ENCODE data around the gene WDFY3. TPM values are rescaled to one million over a fixed set of nuclear protein-coding genes. Genes with fewer than 3 reads are reported as not detected.

WDFY3 gene
- total RNA-seq, 4 donors from 2014 or later = 73.2 to 98.4 (median 90.2) TPM

DNA sequence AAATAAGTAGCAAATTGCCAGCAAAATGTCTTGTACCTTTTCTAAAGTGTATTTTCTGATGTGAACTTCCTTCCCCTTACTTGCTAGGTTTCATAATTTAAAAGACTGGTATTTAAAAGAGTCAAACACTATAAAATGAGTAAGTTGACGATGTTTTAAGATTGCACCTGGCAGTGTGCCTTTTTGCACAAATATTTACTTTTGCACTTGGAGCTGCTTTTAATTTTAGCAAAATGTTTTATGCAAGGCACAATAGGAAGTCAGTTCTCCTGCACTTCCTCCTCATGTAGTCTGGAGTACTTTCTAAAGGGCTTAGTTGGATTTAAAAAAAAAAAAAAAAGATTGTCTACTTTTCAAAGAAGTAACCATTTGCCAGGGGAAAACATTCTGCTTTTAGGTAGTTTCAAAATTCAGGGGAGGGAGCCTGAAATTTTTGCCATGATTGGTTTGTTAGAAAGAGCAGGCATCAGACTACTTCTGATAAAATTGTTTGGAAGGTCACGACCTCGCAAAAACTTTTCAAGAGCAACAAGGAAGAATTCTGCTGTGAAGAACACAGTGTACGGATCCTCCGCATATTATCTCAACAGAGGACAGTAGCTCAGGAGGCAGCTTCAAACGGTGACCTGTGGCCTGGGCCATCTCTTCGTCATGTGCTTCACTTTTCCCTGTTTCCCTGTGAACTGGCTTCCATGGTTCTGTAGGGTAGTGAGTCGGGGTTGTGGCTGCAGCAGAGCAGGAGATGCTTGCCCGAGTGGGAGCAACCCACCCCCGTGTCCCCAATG is 317.4 kb downstream of the WDFY3 start:
- no peak for DNase-seq (ENCODE audit: low spot score in 2 of 2)
- no peak for TF ChIP-seq CTCF (IDR thresholded peaks at IDR 0.05)
- no peak for TF ChIP-seq POLR2A (IDR thresholded peaks at IDR 0.05)

DNA sequence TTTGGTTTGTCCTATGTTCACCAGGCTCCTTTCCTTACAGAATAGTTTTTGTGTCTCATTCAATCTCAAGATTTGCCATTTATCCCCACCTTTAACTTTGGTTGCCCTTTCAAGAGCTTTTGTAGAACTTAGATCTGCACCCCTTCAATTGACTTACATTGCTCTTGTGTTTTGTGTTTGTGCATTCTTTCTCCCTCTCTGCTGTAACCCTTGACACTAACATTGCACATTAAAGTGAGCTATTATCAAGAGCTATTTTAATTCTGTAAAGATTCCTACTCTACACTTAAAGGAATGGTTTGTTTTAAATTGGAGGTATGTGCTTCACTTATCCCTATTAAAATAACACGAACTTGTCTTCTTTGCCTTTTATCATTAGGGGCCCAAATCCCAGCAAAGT is 318.3 kb downstream of the WDFY3 start:
- intact Hi-C loops (cut with DNase I; ENCODE audit: low total_unique reads) = no loop called here
- H3K4me3 ChIP-seq (ENCODE audit: low read depth, poor library complexity, severe bottlenecking) = no peak overlapping the region
- 84 to 86% methylated on average over 1 of the region's 1 CpG for WGBS, 2 donors
- TF ChIP-seq POLR2A (IDR thresholded peaks at IDR 0.05) = no peak
- TF ChIP-seq CTCF (IDR thresholded peaks at IDR 0.05) = no peak
- DNase-seq (ENCODE audit: low spot score in 2 of 2) = no peak

More for the DNA sequence above, 317.4 kb downstream of the WDFY3 start:
- no peak overlapping the region for H3K4me3 ChIP-seq (ENCODE audit: low read depth, poor library complexity, severe bottlenecking)
- 86 to 87% methylated on average over 10 of the region's 10 CpGs for WGBS, 2 donors
- intact Hi-C loops (cut with DNase I; ENCODE audit: low total_unique reads) = no loop called here

DNA sequence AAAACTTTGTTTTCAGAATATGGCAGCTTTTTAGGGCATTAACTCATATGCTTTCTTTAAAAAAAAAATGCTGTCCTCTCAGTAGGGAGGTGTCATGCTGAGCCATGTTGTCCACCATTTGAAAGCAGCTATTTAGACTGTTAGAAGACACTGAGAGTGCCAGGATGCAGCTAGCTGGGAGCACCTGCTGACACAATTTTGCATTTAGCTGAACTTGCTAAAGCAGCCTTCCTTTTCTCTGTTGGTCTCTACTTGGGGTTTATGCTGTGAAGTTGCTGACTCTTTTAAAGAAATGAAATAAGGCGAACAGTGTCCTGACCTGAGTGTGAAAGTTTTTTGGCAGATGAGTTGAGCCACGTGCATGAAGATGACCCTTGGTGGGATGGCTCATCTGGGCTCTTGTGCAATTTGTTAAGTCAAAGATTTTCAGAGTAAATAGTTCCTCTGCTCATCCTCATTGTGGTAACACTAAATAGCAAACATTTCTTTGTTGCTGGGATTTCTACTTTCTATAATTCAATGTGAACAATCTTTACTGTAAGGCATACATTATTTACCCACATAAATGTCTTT is 319.1 kb downstream of the WDFY3 start:
- no peak overlapping the region for H3K4me3 ChIP-seq (ENCODE audit: low read depth, poor library complexity, severe bottlenecking)
- TF ChIP-seq POLR2A (IDR thresholded peaks at IDR 0.05) (no peak), CTCF (IDR thresholded peaks at IDR 0.05) (no peak)
- intact Hi-C loops (cut with DNase I; ENCODE audit: low total_unique reads) = no loop called here
- 79 to 87% methylated on average over 2 of the region's 2 CpGs for WGBS, 2 donors
- no peak for DNase-seq (ENCODE audit: low spot score in 2 of 2)

DNA sequence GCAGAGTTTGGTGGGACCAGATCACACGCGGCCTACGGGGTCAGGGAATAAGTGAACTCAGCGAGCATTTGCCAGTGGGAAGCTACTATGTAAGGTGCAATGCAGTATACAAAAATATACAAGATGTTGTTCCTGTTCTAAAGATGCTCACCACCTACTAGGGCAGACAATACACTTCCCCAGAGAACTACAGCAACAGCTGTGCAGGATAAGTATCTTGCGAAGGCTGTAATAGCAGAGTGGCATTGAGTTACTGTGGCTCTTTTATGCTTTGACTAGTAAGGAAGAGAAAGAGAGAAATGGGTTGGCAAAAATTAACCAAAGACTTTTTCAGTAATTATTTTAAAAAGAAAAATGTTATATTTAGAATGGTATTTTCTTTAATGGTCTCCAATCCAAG is 322.4 kb downstream of the WDFY3 start:
- no peak for DNase-seq (ENCODE audit: low spot score in 2 of 2)
- WGBS, 2 donors = 91 to 95% methylated on average over 5 of the region's 5 CpGs
- TF ChIP-seq CTCF (IDR thresholded peaks at IDR 0.05) = no peak
- no peak for TF ChIP-seq POLR2A (IDR thresholded peaks at IDR 0.05)
- intact Hi-C loops (cut with DNase I; ENCODE audit: low total_unique reads) = no loop called here
- H3K4me3 ChIP-seq (ENCODE audit: low read depth, poor library complexity, severe bottlenecking) = no peak overlapping the region

GRCh38 chr4:84639145-84639544 is 327.3 kb downstream of the WDFY3 start:
- no peak for DNase-seq (ENCODE audit: low spot score in 2 of 2)
- intact Hi-C loops (cut with DNase I; ENCODE audit: low total_unique reads) = no loop called here
- 78 to 88% methylated on average over 1 of the region's 1 CpG for WGBS, 2 donors
- TF ChIP-seq CTCF (IDR thresholded peaks at IDR 0.05) (no peak), POLR2A (IDR thresholded peaks at IDR 0.05) (no peak)
- no peak overlapping the region for H3K4me3 ChIP-seq (ENCODE audit: low read depth, poor library complexity, severe bottlenecking)

Measured in lower leg skin (tissue), 4 donors.